ENCODE data around the gene ZNF507.

DNA sequence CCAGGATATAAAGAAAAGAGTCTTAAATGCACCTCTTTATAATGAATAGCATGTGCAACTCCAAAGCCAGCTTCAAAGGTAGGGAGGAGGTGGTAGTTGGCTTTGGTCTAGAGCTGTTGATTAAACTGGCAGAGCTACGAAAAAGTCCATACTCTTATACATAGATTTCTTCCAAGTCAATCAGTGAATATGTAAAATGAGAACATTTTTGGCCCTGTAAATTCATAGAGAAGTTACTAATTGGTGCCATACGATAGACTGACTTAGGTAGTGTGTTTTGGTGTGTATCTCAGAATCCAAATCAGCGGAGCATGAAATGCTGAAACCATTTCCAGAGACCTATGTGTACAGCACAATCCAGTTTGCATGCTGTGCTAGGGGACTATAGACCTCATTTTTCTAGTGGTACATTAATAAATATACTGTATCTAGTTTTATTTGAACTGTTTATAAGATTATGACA is 43.0 kb downstream of the ZNF507 start:
- TF ChIP-seq, protein P1, sequence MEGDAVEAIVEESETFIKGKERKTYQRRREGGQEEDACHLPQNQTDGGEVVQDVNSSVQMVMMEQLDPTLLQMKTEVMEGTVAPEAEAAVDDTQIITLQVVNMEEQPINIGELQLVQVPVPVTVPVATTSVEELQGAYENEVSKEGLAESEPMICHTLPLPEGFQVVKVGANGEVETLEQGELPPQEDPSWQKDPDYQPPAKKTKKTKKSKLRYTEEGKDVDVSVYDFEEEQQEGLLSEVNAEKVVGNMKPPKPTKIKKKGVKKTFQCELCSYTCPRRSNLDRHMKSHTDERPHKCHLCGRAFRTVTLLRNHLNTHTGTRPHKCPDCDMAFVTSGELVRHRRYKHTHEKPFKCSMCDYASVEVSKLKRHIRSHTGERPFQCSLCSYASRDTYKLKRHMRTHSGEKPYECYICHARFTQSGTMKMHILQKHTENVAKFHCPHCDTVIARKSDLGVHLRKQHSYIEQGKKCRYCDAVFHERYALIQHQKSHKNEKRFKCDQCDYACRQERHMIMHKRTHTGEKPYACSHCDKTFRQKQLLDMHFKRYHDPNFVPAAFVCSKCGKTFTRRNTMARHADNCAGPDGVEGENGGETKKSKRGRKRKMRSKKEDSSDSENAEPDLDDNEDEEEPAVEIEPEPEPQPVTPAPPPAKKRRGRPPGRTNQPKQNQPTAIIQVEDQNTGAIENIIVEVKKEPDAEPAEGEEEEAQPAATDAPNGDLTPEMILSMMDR (IDR thresholded peaks at IDR 0.05): no peak
- TF ChIP-seq POLR2A (IDR thresholded peaks at IDR 0.05): no peak

Measured in testis (tissue), 2 donors.